HEK293 (cell line): ENCODE results near the gene MFAP3.

Experiments
- BCL11A ChIP-seq: fragments of 450-650 bp; formaldehyde crosslinking; IDR thresholded peaks from 2 replicates; pipeline ENCODE4 v1.5.1; 2016; ENCODE audit warnings: low read depth, missing biosample characterization, missing genetic modification characterization
- BCL11B ChIP-seq: fragments of 450-650 bp; formaldehyde crosslinking; IDR thresholded peaks from 2 replicates; pipeline ENCODE4 v1.5.1; 2016; ENCODE audit warnings: low read depth, missing biosample characterization, missing genetic modification characterization
- GFI1B ChIP-seq: fragments of 450-650 bp; formaldehyde crosslinking; IDR thresholded peaks from 2 replicates; pipeline ENCODE4 v1.5.1; 2016; ENCODE audit warnings: missing biosample characterization, missing genetic modification characterization
- GLI2 ChIP-seq: fragments of 450-650 bp; formaldehyde crosslinking; IDR thresholded peaks from 2 replicates; pipeline ENCODE4; 2017; ENCODE audit warnings: missing biosample characterization, missing genetic modification characterization, low read depth, borderline replicate concordance
- KLF1 ChIP-seq: fragments of 450-650 bp; formaldehyde crosslinking; IDR thresholded peaks from 2 replicates; pipeline ENCODE4 v1.5.1; 2016; ENCODE audit warnings: missing biosample characterization, missing genetic modification characterization
- KLF9 ChIP-seq: fragments of 450-650 bp; formaldehyde crosslinking; IDR thresholded peaks from 2 replicates; pipeline ENCODE4 v1.5.1; 2016; ENCODE audit warnings: missing biosample characterization, missing genetic modification characterization, low read depth
- OSR2 ChIP-seq: fragments of 450-650 bp; formaldehyde crosslinking; IDR thresholded peaks from 2 replicates; pipeline ENCODE4 v1.5.1; 2016; ENCODE audit warnings: missing biosample characterization, missing genetic modification characterization
- SP7 ChIP-seq: fragments of 450-650 bp; formaldehyde crosslinking; IDR thresholded peaks from 2 replicates; pipeline ENCODE4 v1.5.1; 2016; ENCODE audit warnings: missing biosample characterization, missing genetic modification characterization
- TCF7L2 ChIP-seq: IDR thresholded peaks from 2 replicates; pipeline ENCODE4 v1.6.1; 2011; ENCODE audit warnings: low read depth, mild to moderate bottlenecking, inconsistent platforms, low read length, moderate library complexity, borderline replicate concordance
- TRIM28 ChIP-seq: IDR thresholded peaks from 2 replicates; pipeline ENCODE4 v1.6.1; 2011; ENCODE audit warnings: low read length, control low read depth, borderline replicate concordance
- ZBTB1 ChIP-seq: fragments of 450-650 bp; formaldehyde crosslinking; IDR thresholded peaks from 2 replicates; pipeline ENCODE4 v1.5.1; 2016; ENCODE audit warnings: missing biosample characterization, missing genetic modification characterization
- ZFP69B ChIP-seq: fragments of 450-650 bp; formaldehyde crosslinking; IDR thresholded peaks from 2 replicates; pipeline ENCODE4 v1.5.1; 2016; ENCODE audit warnings: missing biosample characterization, missing genetic modification characterization
- ZNF112 ChIP-seq: fragments of 450-650 bp; formaldehyde crosslinking; IDR thresholded peaks from 2 replicates; pipeline ENCODE4 v1.5.0; 2017; ENCODE audit warnings: missing biosample characterization, missing genetic modification characterization
- ZNF132 ChIP-seq: fragments of 450-650 bp; formaldehyde crosslinking; IDR thresholded peaks from 2 replicates; pipeline ENCODE4 v1.5.1; 2017; ENCODE audit warnings: missing biosample characterization, missing genetic modification characterization, borderline replicate concordance
- ZNF211 ChIP-seq: fragments of 450-650 bp; formaldehyde crosslinking; IDR thresholded peaks from 2 replicates; pipeline ENCODE4 v1.5.1; 2016; ENCODE audit warnings: low read depth, missing biosample characterization, missing genetic modification characterization
- ZNF214 ChIP-seq: fragments of 450-650 bp; formaldehyde crosslinking; IDR thresholded peaks from 2 replicates; pipeline ENCODE4 v1.5.1; 2017; ENCODE audit warnings: missing biosample characterization, mild to moderate bottlenecking, missing genetic modification characterization, borderline replicate concordance
- ZNF354C ChIP-seq: fragments of 450-650 bp; formaldehyde crosslinking; IDR thresholded peaks from 2 replicates; pipeline ENCODE4 v1.5.1; 2016; ENCODE audit warnings: missing biosample characterization, missing genetic modification characterization, low read depth, borderline replicate concordance
- ZNF394 ChIP-seq: fragments of 450-650 bp; formaldehyde crosslinking; IDR thresholded peaks from 2 replicates; pipeline ENCODE4 v1.5.1; 2016; ENCODE audit warnings: missing biosample characterization, missing genetic modification characterization, mild to moderate bottlenecking, moderate library complexity, borderline replicate concordance
- ZNF404 ChIP-seq: fragments of 450-650 bp; formaldehyde crosslinking; IDR thresholded peaks from 2 replicates; pipeline ENCODE4 v1.5.1; 2017; ENCODE audit warnings: missing biosample characterization, missing genetic modification characterization
- ZNF521 ChIP-seq: fragments of 450-650 bp; formaldehyde crosslinking; IDR thresholded peaks from 2 replicates; pipeline ENCODE4 v1.5.1; 2017; ENCODE audit warnings: missing biosample characterization, mild to moderate bottlenecking, missing genetic modification characterization
- ZNF529 ChIP-seq: fragments of 450-650 bp; formaldehyde crosslinking; IDR thresholded peaks from 2 replicates; pipeline ENCODE4 v1.5.1; 2017; ENCODE audit warnings: missing genetic modification characterization, missing biosample characterization; ENCODE audit not compliant: insufficient replicate concordance
- ZNF530 ChIP-seq: fragments of 450-650 bp; formaldehyde crosslinking; IDR thresholded peaks from 2 replicates; pipeline ENCODE4 v1.5.1; 2016; ENCODE audit warnings: low read depth, missing biosample characterization, missing genetic modification characterization
- ZNF558 ChIP-seq: fragments of 450-650 bp; formaldehyde crosslinking; IDR thresholded peaks from 2 replicates; pipeline ENCODE4 v1.5.1; 2016; ENCODE audit warnings: missing biosample characterization, missing genetic modification characterization
- ZNF561 ChIP-seq: fragments of 450-650 bp; IDR thresholded peaks from 2 replicates; pipeline ENCODE4 v1.5.1; 2018; ENCODE audit warnings: missing biosample characterization, missing genetic modification characterization, borderline replicate concordance
- ZNF610 ChIP-seq: fragments of 450-650 bp; formaldehyde crosslinking; IDR thresholded peaks from 2 replicates; pipeline ENCODE4 v1.5.1; 2016; ENCODE audit warnings: missing biosample characterization, missing genetic modification characterization, borderline replicate concordance
- ZNF624 ChIP-seq: fragments of 450-650 bp; formaldehyde crosslinking; IDR thresholded peaks from 2 replicates; pipeline ENCODE4 v1.5.1; 2017; ENCODE audit warnings: missing biosample characterization, missing genetic modification characterization
- ZNF629 ChIP-seq: fragments of 450-650 bp; formaldehyde crosslinking; IDR thresholded peaks from 2 replicates; pipeline ENCODE4 v1.5.1; 2017; ENCODE audit warnings: missing biosample characterization, missing genetic modification characterization
- ZNF664 ChIP-seq: fragments of 450-650 bp; formaldehyde crosslinking; IDR thresholded peaks from 2 replicates; pipeline ENCODE4 v1.5.1; 2016; ENCODE audit warnings: missing biosample characterization, missing genetic modification characterization
- ZNF776 ChIP-seq: fragments of 450-650 bp; formaldehyde crosslinking; IDR thresholded peaks from 2 replicates; pipeline ENCODE4 v1.5.0; 2017; ENCODE audit warnings: missing biosample characterization, missing genetic modification characterization, borderline replicate concordance
- ZNF777 ChIP-seq: fragments of 450-650 bp; formaldehyde crosslinking; IDR thresholded peaks from 2 replicates; pipeline ENCODE4 v1.5.1; 2017; ENCODE audit warnings: missing biosample characterization, missing genetic modification characterization, borderline replicate concordance
- ZNF843 ChIP-seq: fragments of 450-650 bp; formaldehyde crosslinking; IDR thresholded peaks from 2 replicates; pipeline ENCODE4 v1.5.1; 2016; ENCODE audit warnings: missing biosample characterization, missing genetic modification characterization
- ZSCAN23 ChIP-seq: fragments of 450-650 bp; formaldehyde crosslinking; IDR thresholded peaks from 2 replicates; pipeline ENCODE4 v1.5.1; 2016; ENCODE audit warnings: missing biosample characterization, missing genetic modification characterization
- TF ChIP-seq, protein P1 (sequence below): fragments of 450-650 bp; formaldehyde crosslinking; IDR thresholded peaks from 2 replicates; pipeline ENCODE4 v1.5.1; 2016; ENCODE audit warnings: missing biosample characterization, missing genetic modification characterization
- TF ChIP-seq, protein P2 (sequence below): fragments of 450-650 bp; formaldehyde crosslinking; IDR thresholded peaks from 2 replicates; pipeline ENCODE4 v1.5.1; 2017; ENCODE audit warnings: missing biosample characterization, missing genetic modification characterization
- TF ChIP-seq, protein P3 (sequence below): fragments of 450-650 bp; formaldehyde crosslinking; IDR thresholded peaks from 2 replicates; pipeline ENCODE4 v1.5.1; 2017; ENCODE audit warnings: missing biosample characterization, missing genetic modification characterization

Gene MFAP3

GRCh38 chr5:154058055-154059038, 19.6 kb downstream of the MFAP3 start (continued):
- TF ChIP-seq ZNF354C (tag by site-specific recombination) (no peak), ZNF776 (tag by site-specific recombination) (no peak), ZNF211 (tag by site-specific recombination) (no peak), BCL11B (tag by site-specific recombination) (no peak), KLF1 (tag by site-specific recombination) (no peak), ZNF529 (tag by site-specific recombination) (no peak), TRIM28 (no peak), ZFP69B (no peak), GLI2 (tag by site-specific recombination) (0 out of 2 replicates have a peak, but pooled peaks have one; percentile 14), ZNF530 (tag by site-specific recombination) (no peak), ZNF561 (peak; percentile 68), ZBTB1 (tag by site-specific recombination) (no peak), ZNF404 (no peak), SP7 (tag by site-specific recombination) (peak; percentile 76; the same call in 1 of the 2 replicates), BCL11A (tag by site-specific recombination) (no peak), TCF7L2 (no peak), ZNF394 (tag by site-specific recombination) (no peak; the same call in 1 of the 2 replicates), ZNF558 (0 out of 2 replicates have a peak, but pooled peaks have one; percentile 39), ZNF777 (no peak), ZNF629 (peak; percentile 68), ZNF521 (tag by site-specific recombination) (no peak), OSR2 (tag by site-specific recombination) (peak; percentile 84), ZSCAN23 (tag by site-specific recombination) (no peak), GFI1B (tag by site-specific recombination) (peak; percentile 75), ZNF610 (tag by site-specific recombination) (no peak), ZNF214 (tag by site-specific recombination) (no peak), ZNF843 (tag by site-specific recombination) (peak; percentile 85), KLF9 (tag by site-specific recombination) (no peak), ZNF624 (no peak), ZNF132 (no peak), ZNF112 (no peak), ZNF664 (tag by site-specific recombination) (no peak)
- TF ChIP-seq, protein P1, sequence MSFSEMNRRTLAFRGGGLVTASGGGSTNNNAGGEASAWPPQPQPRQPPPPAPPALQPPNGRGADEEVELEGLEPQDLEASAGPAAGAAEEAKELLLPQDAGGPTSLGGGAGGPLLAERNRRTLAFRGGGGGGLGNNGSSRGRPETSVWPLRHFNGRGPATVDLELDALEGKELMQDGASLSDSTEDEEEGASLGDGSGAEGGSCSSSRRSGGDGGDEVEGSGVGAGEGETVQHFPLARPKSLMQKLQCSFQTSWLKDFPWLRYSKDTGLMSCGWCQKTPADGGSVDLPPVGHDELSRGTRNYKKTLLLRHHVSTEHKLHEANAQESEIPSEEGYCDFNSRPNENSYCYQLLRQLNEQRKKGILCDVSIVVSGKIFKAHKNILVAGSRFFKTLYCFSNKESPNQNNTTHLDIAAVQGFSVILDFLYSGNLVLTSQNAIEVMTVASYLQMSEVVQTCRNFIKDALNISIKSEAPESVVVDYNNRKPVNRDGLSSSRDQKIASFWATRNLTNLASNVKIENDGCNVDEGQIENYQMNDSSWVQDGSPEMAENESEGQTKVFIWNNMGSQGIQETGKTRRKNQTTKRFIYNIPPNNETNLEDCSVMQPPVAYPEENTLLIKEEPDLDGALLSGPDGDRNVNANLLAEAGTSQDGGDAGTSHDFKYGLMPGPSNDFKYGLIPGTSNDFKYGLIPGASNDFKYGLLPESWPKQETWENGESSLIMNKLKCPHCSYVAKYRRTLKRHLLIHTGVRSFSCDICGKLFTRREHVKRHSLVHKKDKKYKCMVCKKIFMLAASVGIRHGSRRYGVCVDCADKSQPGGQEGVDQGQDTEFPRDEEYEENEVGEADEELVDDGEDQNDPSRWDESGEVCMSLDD = no peak
- TF ChIP-seq, protein P2, sequence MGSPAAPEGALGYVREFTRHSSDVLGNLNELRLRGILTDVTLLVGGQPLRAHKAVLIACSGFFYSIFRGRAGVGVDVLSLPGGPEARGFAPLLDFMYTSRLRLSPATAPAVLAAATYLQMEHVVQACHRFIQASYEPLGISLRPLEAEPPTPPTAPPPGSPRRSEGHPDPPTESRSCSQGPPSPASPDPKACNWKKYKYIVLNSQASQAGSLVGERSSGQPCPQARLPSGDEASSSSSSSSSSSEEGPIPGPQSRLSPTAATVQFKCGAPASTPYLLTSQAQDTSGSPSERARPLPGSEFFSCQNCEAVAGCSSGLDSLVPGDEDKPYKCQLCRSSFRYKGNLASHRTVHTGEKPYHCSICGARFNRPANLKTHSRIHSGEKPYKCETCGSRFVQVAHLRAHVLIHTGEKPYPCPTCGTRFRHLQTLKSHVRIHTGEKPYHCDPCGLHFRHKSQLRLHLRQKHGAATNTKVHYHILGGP = no peak
- TF ChIP-seq, protein P3, sequence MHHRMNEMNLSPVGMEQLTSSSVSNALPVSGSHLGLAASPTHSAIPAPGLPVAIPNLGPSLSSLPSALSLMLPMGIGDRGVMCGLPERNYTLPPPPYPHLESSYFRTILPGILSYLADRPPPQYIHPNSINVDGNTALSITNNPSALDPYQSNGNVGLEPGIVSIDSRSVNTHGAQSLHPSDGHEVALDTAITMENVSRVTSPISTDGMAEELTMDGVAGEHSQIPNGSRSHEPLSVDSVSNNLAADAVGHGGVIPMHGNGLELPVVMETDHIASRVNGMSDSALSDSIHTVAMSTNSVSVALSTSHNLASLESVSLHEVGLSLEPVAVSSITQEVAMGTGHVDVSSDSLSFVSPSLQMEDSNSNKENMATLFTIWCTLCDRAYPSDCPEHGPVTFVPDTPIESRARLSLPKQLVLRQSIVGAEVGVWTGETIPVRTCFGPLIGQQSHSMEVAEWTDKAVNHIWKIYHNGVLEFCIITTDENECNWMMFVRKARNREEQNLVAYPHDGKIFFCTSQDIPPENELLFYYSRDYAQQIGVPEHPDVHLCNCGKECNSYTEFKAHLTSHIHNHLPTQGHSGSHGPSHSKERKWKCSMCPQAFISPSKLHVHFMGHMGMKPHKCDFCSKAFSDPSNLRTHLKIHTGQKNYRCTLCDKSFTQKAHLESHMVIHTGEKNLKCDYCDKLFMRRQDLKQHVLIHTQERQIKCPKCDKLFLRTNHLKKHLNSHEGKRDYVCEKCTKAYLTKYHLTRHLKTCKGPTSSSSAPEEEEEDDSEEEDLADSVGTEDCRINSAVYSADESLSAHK (tag by site-specific recombination) = peak; percentile 62; the same call in 1 of the 2 replicates
